SKM-1 treated with dmso at 0.1 percent for 144 hours (cell line): ENCODE results near the gene MVD.

Experiments
- DNase-seq: peaks from one replicate; lab custom pipeline; 2025; ENCODE audit not compliant: unreplicated experiment; lab: John Stamatoyannopoulos, UW

MVD gene

DNA sequence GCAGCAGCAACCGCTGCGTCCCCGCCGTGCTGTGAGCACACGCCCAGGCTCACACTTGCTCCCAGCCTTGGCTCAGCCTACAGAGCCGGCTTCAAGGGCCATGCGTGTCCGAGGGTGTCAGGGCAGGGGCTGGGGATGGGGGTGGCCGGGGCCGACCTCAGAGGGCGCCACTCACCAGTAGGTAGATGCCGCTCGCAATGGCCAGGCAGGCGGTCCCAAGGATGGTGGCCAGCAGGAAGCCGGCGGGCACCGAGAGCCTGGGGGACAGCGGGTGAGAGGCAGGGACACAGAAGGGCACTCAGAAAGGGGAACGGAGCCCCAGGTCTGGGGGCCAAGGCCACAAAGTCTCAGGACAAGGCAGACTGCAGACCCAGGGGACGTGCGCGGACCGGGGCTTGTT, 16.9 kb downstream of the MVD start:
- no peak for DNase-seq

DNA sequence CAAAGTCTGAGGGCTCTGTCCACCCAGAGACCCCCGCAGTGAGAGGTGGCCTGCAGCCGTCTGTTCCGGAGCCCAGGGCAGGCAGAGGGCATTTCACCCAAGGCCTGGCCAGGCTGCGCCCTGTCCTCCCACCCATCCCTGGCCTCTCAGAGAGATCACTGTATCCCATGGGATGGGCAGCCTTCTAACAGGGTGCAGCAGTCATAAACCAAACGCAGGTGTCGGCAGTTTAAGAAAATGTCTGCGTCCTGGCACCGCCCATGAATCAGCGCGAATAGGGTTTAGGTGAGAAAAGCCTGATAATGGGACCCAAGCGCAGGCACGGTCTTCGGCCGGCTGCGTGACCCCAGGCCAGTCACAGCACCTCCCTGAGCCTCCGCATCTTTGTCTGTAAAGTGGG, 17.4 kb downstream of the MVD start:
- no peak for DNase-seq

DNA sequence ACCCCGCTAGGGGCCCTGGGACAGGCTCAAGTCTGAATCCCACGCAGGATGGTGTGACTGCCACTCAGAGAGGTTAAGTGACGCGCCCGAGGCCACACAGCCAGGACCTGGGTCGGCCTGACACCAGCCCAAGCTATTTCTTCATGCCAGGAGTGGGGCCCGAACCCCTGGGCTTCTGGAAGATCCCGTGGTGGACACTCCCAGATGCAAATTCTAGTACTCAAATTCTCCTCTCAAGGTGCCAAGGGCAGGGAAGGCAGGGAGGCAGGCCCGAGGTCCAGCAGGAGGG, 19.3 kb downstream of the MVD start:
- no peak for DNase-seq

DNA sequence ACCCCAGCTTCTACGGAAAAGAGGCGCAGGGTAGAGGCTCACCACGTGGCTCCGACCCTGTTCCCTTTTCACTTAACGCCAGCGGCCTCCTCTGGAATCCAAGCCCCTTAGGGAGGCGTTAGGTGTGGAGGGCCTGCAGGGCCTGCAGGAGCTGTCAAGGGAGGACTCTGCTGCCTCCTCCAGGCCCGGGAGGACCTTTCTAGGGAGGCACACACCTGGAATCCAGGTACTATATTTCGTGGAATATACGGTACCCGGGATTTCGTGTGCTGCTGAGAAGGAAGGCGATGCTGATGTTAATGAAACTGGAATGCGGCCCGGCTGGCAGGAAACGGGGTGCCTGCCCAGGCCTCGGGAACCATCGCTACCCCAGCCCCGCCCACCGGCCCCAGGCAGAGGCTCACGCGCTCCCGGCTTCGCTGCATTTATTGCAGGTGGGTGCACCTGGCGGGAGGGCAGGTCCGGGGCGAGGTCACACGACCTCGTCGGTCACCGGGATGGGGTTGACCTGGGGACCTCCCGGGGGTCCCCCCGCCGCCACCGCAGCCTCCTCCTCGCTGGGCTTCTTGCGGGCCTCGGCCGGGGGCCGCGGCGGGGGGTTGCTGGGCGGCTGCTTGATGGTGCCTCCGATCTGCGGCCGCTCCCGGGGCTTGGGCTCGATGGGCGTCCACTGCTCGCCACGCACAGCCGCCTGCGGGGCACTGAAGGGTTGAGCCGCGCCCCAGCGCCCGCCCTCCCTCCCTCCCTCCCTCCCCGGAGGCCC, 19.8 kb downstream of the MVD start:
- no peak for DNase-seq

DNA sequence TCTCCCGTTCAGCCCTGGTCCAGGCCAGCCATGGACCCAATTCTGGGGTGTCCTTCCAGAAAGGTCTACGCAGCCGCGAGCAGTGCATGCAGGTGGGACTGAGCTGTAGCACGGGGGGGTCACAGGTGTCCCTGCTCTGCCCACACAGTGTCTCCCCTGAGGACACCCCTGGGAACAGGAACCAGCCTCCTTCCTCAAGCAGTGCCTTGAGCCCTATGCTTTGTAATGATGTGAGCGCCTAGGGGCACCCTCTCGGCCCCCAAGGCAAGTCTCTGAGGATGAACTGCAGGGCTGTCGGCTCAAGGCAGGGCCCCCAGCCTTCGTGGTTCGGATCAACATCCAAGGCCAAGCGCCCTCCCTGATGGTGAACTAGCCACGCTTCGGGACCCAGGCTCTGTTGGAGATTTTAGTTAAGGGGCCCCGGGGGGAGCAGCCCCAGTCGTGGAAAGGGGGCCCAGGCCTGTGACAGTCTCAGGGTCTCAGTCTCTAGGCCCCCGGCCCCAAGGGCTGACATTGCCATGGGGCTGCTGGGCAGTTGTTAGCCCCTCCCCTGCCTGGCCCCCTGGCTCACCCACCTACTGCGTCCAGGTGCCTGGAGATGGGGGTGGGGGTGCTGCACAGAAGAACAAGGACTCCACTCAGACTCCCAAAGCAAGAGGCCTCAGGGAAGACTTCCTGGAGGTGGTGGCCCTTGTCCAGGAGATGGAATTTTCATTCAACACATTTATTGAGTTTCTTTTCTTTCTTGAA, 22.2 kb downstream of the MVD start:
- DNase-seq: no peak

DNA sequence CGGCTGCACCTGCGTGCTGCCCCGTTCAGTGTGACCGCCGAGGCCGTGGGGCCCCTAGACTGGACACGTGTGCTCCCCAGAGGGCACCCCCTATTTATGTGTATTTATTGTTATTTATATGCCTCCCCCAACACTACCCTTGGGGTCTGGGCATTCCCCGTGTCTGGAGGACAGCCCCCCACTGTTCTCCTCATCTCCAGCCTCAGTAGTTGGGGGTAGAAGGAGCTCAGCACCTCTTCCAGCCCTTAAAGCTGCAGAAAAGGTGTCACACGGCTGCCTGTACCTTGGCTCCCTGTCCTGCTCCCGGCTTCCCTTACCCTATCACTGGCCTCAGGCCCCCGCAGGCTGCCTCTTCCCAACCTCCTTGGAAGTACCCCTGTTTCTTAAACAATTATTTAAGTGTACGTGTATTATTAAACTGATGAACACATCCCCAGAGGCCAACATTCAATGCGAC, 22.8 kb downstream of the MVD start:
- DNase-seq: no peak

DNA sequence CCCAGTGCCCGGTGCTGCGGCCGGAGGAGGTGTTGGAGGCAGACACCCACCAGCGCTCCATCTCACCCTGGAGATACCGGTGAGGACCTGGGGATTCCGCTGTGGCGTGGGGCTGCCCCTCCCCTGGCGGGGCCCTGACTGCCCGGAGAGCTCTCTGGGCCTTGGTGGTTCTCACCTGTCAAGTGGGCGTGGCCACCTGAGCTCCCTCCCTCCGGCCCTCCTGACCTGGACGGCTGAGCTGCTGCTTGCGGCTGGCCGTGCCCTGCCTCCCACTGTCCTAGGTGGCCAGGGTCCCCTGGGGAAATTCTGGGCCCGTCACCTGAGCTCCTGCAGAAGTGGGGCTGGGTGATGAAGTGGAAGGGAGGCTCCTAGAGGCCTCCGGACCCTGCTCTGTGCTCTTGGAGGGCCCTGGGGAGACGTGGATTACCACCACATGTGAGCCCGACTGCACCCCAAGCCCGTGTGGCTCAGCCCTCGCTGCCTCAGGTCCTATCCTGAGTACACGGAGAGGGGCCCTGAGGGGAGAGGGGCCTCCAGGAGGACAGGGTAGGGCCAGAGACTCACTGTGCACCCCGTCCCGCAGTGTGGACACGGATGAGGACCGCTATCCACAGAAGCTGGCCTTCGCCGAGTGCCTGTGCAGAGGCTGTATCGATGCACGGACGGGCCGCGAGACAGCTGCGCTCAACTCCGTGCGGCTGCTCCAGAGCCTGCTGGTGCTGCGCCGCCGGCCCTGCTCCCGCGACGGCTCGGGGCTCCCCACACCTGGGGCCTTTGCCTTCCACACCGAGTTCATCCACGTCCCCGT, 23.5 kb downstream of the MVD start:
- DNase-seq: no peak

DNA sequence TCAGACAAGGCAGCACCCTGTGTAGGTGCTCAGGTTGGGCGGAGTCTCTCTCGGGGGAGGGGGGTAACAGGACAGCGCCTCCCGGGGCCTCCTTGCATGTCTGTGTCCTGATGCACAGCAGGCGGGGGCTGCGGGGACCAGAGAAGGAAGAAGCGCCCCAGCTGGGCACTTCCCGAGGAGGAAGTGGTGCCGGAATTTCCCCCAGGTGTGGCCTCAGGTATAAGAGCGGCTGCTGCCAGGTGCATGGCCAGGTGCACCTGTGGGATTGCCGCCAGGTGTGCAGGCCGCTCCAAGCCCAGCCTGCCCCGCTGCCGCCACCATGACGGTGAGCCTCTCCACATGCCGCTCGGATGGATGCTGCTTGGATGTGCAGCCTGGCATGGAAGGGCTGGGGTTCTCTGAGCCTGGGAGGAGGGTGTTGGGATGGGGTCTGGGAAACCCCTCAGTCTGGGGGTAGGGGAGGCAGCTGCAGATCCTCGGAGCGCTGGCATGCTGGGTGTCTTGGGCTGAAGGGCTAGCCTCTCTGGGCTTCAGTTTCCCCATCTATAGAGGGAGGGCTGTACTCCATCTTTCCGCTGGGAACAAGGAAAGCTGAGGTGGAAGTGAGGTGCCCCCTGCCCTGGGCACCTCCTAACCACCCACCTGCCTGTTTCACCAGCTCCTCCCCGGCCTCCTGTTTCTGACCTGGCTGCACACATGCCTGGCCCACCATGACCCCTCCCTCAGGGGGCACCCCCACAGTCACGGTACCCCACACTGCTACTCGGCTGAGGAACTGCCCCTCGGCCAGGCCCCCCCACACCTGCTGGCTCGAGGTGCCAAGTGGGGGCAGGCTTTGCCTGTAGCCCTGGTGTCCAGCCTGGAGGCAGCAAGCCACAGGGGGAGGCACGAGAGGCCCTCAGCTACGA, 24.3 kb downstream of the MVD start, which contains the start of gene IL17C:
TSS of gene IL17C (plus strand) at position 250 of the 908 bp plus-strand sequence. CDS start at position 320, 70 bp downstream.
- DNase-seq: no peak

DNA sequence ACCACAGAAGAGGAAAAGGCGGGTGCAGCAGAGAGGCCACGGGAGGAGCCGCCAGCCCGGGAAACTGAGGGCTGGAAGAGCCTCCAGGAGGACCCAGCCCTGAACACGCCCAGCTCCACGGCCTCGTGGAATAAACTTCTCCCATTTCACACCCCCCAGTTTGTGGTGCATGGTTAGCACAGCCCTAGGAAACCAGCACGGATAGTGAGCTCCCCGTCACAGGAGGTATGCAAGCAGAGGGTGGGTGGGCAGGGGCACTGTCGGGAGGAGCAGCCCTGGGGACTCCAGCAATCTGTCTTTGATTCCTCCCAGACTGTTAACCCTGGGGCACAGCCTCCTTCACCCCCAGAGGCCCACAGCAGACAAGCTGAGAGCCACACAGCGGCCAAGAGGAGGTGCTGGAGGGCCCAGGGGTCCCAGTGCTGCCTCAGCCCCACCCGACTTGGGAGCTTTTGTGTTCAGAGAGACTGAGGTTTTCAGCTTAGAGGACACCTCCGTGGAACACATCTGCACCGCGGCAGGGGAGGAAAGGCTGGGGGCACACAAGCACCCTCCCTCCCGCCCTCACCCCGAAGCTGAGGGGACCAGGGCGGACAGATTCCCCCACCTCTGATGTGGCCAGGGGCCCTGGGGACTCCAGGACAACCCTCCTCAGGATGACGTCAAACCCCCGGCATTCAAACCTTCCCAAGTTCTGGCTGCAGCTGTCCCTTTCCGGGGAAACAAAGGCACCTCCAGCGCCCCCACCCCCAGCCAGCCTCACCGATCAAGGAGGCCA, 26.2 kb downstream of the MVD start:
- DNase-seq: no peak

DNA sequence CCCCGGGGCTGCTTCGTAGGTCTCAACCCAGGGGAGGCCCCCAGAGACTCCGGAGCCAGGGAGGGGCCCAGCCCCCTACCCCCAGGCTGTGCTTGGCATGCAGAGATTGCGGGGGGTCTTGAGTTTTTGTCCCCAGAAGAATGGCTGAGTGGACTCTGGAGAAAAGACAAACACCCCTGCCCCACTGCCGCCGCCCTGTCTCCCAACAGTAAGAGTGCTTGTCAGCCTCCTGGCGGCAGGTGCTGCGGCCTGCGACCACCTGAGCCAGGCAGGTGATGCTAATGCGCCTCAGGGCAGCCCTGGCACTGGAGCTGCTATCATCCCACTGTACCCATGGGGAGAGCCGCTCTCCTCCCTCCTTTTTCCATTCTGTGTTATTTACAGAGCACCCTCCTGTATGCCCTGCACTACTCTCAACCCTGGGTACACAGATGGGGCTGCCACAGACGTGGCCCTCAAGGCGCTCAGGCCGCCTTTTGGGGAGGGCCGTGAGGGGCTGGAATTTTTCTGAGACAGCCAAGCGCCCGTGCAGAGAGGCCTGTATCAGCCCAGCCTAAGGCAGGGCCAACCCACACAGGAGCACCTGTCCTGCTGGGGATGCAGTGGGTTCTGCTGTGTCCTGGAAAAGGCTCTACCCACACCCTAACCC, 27.1 kb downstream of the MVD start:
- no peak for DNase-seq

DNA sequence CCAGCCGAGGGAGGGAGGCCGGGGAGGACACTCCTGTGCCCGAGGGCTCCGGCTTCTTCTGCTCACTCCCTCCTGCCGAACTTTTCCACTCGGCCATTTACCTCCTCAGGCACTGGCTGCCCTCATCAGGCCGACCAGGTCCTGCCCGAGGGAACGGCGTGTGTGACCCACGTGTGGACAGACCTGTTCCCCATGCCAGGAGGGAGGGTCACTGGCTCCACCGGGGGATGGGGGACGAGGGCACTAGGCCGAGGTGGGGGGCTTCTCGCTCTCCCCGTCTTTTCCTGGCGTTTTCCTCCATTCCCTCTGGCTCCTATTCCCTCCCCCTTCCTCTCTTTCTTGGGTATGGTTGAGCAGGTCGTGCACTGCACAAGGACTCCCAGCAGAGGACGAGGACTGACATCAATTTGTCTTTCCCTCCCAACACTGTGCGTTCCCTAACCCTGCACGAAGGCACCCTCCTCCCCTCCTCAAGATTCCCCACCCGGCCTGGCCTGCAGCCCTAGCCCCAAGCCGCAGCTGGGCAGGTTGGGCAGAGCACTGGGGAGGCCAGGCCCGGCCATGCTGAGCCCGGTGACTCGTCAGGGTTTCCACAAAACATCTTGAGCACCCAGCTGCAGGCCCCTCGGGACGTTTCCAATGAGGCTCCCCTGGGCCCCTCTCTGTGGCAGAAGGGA, 27.8 kb downstream of the MVD start:
- DNase-seq: no peak

DNA sequence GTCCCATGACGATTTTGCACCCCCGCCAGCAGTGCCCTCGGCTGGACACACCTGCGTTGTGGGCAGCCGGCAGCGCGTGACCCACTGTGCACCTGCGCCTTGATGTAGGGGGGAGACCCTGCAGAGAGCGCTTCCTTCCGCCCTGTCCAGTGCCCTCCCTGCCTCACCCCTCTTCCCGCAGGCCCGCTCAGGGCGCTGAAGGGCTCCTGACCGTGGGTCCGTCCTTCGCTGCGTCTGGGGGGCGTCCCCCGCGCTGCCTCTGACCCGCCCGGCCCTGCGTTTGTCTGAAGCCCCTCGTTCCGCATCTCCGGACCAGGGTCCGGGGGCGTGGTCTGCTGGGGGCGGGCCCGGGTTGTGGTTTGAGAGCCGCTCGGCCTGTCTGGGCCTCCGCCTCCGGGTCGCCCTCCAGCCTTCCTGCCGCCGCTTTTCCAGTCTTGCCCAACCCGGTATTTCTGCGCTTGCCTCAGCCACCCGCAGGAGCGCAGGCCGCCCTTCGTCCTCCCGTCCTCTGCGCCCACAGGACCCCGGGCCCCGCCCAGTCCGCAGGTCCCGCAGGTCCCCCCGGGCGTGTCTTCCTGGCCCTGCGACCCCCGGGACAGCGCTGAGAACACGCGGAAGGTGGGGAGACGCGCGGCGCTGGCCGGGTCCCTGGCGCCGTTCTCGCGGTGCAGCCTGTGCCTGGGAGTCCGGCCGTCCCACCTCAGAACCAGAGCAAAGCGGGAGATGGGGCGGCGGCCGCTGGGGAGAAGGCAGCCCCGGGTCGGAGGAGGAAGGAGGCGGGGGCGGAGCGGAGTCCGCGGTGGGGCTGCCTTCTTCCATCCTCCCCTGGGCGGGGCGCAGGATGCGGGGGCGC, 28.5 kb downstream of the MVD start:
- DNase-seq: peak; percentile 15

DNA sequence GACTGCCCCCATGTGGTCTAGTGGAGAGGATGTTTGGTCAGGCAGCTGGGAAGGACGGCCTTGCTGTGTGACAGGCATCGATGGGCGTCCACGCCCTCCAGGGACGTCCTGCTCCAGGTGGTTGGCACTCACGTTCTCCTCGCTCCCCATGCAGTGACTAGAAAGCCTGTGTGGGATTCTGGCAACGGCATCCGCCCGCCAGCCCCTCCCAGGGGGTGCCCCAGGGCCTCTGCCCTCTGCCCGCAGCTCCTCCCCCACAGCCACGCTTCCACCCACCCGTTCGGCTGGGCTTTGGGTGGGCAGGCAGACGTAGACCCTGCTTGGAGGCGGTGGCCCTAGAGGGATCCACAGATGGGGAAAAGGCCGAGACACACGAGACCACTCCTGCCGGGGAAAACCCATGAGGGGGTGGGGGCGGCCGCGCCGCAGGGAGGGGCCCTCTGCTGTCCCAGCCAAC, 29.2 kb downstream of the MVD start:
- DNase-seq: peak; percentile 25

DNA sequence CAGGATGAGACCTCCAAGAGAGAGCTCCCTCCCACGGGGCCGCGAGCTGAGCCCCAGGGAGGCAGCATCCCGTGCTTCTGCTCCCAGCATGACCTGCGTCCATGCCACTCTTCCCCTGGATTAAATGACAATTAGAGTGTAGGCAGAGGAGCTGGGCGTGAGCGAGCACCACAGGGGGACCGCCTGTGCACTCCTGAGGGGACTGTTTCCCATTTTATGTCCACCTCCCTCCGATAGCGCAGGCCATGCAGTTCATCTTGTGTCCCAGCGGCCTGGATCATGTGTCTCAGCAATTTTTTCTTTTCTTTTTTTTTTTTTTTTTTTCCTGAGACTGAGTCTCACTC, 30.3 kb downstream of the MVD start:
- no peak for DNase-seq

DNA sequence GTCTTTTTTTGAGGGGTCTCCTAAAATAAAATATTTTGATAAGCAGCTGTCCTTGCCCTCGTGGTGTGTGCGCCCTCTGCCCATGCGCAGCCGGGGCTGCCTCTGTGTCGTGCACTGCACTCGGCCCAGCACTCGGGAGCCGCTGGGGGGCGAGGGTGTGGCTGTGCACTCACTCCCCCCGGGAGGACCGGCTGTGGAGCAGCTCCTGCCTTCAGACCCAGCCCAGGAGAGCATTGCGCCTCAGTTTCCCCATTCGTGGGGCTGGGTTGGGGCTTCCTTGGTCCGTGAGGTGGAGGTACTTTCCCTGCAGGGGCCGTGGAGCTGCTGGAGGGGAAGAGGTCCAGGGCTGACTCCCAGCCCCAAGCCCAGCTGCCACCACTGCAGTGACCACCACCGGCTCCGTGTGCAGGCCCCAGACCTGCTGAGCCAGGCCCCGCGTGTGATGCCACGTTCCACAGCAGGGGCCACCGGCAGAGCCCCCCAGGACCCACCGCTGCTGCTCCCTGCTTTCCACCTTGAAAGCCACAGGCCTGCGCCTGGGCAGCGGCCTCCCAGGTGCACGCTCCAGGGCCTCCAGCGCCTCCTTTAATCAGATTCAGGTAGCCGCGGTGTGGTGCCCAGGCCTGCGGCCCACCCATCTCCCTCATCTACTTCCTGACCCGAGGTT, 30.8 kb downstream of the MVD start:
- DNase-seq: no peak

DNA sequence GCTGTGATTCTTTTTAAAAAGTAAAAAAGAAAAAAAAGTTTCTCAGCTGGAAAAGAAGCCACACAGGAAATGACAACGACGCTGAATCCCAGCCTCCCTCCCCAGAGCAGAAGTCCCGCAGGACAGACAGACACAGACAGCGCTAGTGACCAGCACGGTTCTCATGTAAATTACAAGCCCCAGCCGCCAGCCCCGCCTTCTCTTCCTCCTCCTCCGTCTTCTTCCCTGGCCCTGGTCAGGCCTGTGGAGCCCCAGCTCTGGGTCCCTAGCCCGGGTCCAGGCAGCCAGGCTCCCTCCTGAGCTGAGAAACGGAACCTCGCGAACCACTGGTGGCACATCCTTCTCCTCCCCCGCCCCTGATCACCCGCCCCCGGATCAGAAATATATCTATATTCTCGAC, 31.5 kb downstream of the MVD start:
- no peak for DNase-seq

DNA sequence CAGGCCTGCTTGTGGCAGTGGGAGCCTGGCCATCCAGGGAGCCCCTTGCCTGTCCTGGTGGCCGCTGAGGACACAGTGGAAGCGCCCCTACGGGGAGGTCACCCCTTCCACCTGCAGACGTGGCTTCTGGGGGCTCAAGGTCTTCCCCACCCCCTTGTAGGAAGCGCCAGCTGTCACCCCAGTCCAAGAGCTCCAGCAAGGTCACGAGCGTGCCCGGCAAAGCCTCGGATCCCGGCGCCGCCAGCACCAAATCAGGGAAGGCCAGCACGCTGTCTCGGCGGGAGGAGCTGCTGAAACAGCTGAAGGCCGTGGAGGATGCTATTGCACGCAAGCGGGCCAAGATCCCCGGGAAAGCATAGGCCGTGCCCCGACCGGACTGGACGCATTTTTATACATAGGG, 31.9 kb downstream of the MVD start:
- no peak for DNase-seq

DNA sequence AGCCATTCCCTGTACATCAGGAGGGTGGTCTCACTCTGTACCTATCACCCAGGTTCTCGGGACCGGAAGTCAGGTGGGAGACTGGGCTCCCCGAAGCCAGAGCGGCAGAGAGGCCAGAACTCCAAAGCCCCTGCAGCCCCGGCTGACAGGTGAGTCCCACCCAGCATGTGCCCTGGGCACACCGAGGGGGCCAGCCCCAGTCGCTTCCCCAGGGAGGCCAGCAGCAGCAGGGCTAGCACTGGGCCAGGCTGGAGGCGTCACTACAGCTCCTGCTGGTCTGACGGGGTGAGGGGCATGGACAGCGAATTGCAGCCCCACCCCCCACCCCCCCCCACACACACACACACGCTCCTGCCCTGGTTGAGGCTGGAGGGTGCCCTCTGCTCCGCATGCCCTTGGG, 32.5 kb downstream of the MVD start:
- no peak for DNase-seq
